ENCODE results near the gene RSF1.
A peak's percentile ranks its signal among the peaks of the same experiment; 100 is the strongest.

RSF1 gene

DNA sequence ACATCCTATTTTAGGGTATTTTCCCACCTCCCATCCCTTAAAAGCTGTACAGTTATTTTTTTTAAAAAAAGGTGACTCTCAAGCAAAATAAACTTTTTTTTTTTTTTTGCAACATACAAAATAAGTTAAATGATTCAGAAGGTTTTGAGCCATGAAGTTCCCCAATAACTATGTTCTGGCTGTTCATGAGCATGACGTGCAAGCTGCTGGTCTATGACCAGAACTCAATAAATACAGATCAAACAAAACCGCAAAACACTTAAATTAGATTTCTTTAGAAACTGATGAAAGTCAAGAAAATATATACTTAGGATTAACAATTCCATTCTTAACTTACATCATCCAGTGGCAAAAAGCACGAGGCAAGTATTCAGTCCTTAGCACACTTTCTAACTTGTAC lies 158.9 kb downstream of the RSF1 start:
- Histone ChIP-seq H4K12ac (ENCODE audit: low read depth, low read length) (no peak overlapping the region), H3K14ac (ENCODE audit: low read length) (no peak overlapping the region), H3K79me2 (ENCODE audit: control insufficient read depth, insufficient read depth, low read length, poor library complexity) (no peaks in the 10 kb centered on the region), H2BK120ac (ENCODE audit: insufficient read depth, low read length, poor library complexity) (no peak overlapping the region), H3K9ac (ENCODE audit: low read length) (no peak overlapping the region), H2BK12ac (ENCODE audit: low read length) (no peak overlapping the region), H2BK5ac (ENCODE audit: low read depth, low read length, poor library complexity) (no peak overlapping the region), H3K23ac (ENCODE audit: low read length) (no peak overlapping the region), H3K4me1 (ENCODE audit: control insufficient read depth in 1 of 2, insufficient read depth in 2 of 2, low read length in 2 of 2) (no peaks in the 10 kb centered on the region), H4K91ac (ENCODE audit: low read depth, low read length) (no peak overlapping the region), H3K4me3 (ENCODE audit: low read depth, low read length) (no peak overlapping the region), H4K8ac (ENCODE audit: low read depth, low read length) (no peak overlapping the region), H3K4me2 (ENCODE audit: low read length) (no peak overlapping the region), H3K18ac (ENCODE audit: low read length) (no peak overlapping the region), H3K79me1 (ENCODE audit: low read length) (no peaks in the 10 kb centered on the region), H2AK5ac (ENCODE audit: low read length) (no peak overlapping the region), H2AFZ (ENCODE audit: insufficient read depth, low read length, poor library complexity) (no peak overlapping the region), H3K27ac (ENCODE audit: low read depth, low read length) (no peak overlapping the region), H3K36me3 (ENCODE audit: control insufficient read depth in 1 of 2, insufficient read depth in 2 of 2, low read length in 2 of 2) (peaks cover 0 to 2% of the 10 kb centered on the region in 2 experiments), H3K4ac (ENCODE audit: low read depth, low read length) (no peak overlapping the region), H3K9me3 (ENCODE audit: insufficient read depth, low read depth, low read length) (no peaks in the 10 kb centered on the region), H3K27me3 (ENCODE audit: insufficient read depth, low read length) (no peaks in the 10 kb centered on the region)
- no CpG with 5 or more reads among the region's 3 CpGs for WGBS (ENCODE audit: extremely low coverage, insufficient coverage, insufficient read length)
- no peak for DNase-seq

DNA sequence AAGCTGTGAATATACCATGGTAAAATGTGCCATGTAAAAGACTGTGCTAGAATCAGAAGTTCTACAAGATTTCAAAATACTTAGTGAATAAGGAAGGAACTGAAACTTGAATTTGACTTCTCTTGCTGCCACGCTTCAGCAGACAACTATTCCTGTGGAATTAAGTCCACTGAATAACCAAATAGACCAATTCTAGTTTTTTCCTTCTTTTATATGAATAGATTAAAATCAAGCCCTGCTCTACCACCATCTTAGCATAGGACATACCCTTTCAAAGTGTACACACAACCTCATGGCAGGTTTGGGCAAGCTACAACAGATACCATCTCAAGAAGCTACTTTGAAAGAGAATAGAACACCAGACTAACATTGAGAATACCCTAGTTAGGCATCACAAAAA lies 159.6 kb downstream of the RSF1 start:
- H3K79me2 ChIP-seq (ENCODE audit: control insufficient read depth, insufficient read depth, low read length, poor library complexity), result no peaks in the 10 kb centered on the region

DNA sequence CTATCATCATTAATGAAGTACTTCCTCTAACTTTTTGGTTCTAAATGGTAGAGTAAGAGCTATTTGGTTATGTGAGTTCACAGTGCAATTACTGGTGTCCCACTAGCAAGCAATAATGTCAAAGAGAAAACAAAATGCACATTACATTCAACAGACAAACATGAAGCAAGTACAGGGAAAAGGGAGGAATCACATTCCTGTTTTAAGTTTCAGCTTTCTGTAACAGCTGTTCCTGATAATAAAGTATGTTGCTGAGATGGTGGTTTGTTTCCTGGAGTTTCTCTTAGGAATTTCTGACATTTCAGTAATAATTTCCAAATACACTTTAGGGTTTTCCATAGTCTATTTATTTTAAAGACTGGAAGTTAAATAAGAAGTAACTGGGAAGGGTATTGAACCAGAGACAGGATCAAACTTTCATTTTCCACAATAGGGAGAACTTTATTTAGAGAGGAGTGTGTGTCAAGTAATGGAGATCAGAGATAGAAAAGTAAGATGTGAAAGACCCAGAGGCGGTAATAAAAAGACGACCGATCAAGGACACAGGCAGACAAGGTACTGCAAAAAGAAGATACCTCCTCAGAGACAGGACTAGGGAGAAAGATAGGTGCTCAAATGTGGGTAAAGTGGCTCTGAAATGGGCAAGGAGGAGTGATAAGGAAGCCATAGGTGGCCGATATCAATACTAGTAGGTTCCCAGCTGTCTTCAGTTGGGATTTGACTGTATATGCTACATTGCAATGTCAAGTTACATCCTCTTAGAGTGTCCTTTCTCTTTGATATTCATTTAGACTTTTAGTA lies 162.1 kb downstream of the RSF1 start:
- Histone ChIP-seq H3K23ac (ENCODE audit: low read length) (no peak overlapping the region), H3K4me3 (ENCODE audit: low read depth, low read length) (no peak overlapping the region), H3K4me2 (ENCODE audit: low read length) (no peak overlapping the region), H4K91ac (ENCODE audit: low read depth, low read length) (no peak overlapping the region), H3K9me3 (ENCODE audit: insufficient read depth, low read depth, low read length) (no peaks in the 10 kb centered on the region), H3K9ac (ENCODE audit: low read length) (no peak overlapping the region), H3K79me2 (ENCODE audit: control insufficient read depth, insufficient read depth, low read length, poor library complexity) (no peaks in the 10 kb centered on the region), H3K36me3 (ENCODE audit: control insufficient read depth in 1 of 2, insufficient read depth in 2 of 2, low read length in 2 of 2) (no peaks in the 10 kb centered on the region), H3K27ac (ENCODE audit: low read depth, low read length) (no peak overlapping the region), H4K12ac (ENCODE audit: low read depth, low read length) (no peak overlapping the region), H4K8ac (ENCODE audit: low read depth, low read length) (no peak overlapping the region), H2AK5ac (ENCODE audit: low read length) (no peak overlapping the region), H3K79me1 (ENCODE audit: low read length) (no peaks in the 10 kb centered on the region), H3K18ac (ENCODE audit: low read length) (no peak overlapping the region), H2BK120ac (ENCODE audit: insufficient read depth, low read length, poor library complexity) (no peak overlapping the region), H2BK12ac (ENCODE audit: low read length) (no peak overlapping the region), H3K4me1 (ENCODE audit: control insufficient read depth in 1 of 2, insufficient read depth in 2 of 2, low read length in 2 of 2) (no peaks in the 10 kb centered on the region), H2BK5ac (ENCODE audit: low read depth, low read length, poor library complexity) (no peak overlapping the region), H3K27me3 (ENCODE audit: insufficient read depth, low read length) (no peaks in the 10 kb centered on the region), H3K4ac (ENCODE audit: low read depth, low read length) (no peak overlapping the region), H2AFZ (ENCODE audit: insufficient read depth, low read length, poor library complexity) (no peak overlapping the region), H3K14ac (ENCODE audit: low read length) (no peak overlapping the region)
- no CpG with 5 or more reads among the region's 4 CpGs for WGBS (ENCODE audit: extremely low coverage, insufficient coverage, insufficient read length)
- DNase-seq, result peak in 1 of 2 donors; percentile 61

More for the DNA sequence above, 159.6 kb downstream of the RSF1 start:
- DNase-seq, result no peak
- Histone ChIP-seq H2BK120ac (ENCODE audit: insufficient read depth, low read length, poor library complexity) (no peak overlapping the region), H3K4me2 (ENCODE audit: low read length) (no peak overlapping the region), H2BK12ac (ENCODE audit: low read length) (no peak overlapping the region), H3K4me3 (ENCODE audit: low read depth, low read length) (no peak overlapping the region), H3K14ac (ENCODE audit: low read length) (no peak overlapping the region), H3K23ac (ENCODE audit: low read length) (no peak overlapping the region), H4K12ac (ENCODE audit: low read depth, low read length) (no peak overlapping the region), H3K27me3 (ENCODE audit: insufficient read depth, low read length) (no peaks in the 10 kb centered on the region), H3K4ac (ENCODE audit: low read depth, low read length) (no peak overlapping the region), H3K4me1 (ENCODE audit: control insufficient read depth in 1 of 2, insufficient read depth in 2 of 2, low read length in 2 of 2) (no peaks in the 10 kb centered on the region), H3K79me1 (ENCODE audit: low read length) (no peaks in the 10 kb centered on the region), H2BK5ac (ENCODE audit: low read depth, low read length, poor library complexity) (no peak overlapping the region), H3K36me3 (ENCODE audit: control insufficient read depth in 1 of 2, insufficient read depth in 2 of 2, low read length in 2 of 2) (peaks cover 0 to 2% of the 10 kb centered on the region in 2 experiments), H2AFZ (ENCODE audit: insufficient read depth, low read length, poor library complexity) (no peak overlapping the region), H3K18ac (ENCODE audit: low read length) (no peak overlapping the region), H3K27ac (ENCODE audit: low read depth, low read length) (no peak overlapping the region), H3K9ac (ENCODE audit: low read length) (no peak overlapping the region), H4K91ac (ENCODE audit: low read depth, low read length) (no peak overlapping the region), H2AK5ac (ENCODE audit: low read length) (no peak overlapping the region), H3K9me3 (ENCODE audit: insufficient read depth, low read depth, low read length) (no peaks in the 10 kb centered on the region), H4K8ac (ENCODE audit: low read depth, low read length) (no peak overlapping the region)
- no CpG with 5 or more reads among the region's 1 CpG for WGBS (ENCODE audit: extremely low coverage, insufficient coverage, insufficient read length)

DNA sequence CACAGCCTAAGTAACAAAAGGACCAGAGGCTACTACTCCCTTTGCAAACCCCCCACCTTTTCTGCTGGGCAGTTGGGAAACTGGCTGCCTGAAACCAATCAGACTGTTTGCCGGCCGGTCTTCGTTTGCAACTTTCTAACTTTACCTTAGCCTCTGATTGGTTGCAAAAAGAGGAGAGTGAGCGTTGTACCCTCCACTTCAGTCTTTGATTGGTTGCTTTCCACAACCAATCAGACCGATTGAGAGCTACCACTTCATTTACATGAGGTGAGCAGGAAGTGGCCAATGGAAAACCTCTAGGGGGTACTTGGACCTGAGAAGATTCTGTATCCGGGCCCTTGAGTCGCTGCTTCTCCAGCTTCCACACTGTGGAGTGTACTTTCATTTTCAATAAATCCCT lies 164.2 kb downstream of the RSF1 start:
- no peak overlapping the region for H2BK5ac ChIP-seq (ENCODE audit: low read depth, low read length, poor library complexity)
- no CpG with 5 or more reads among the region's 7 CpGs for WGBS (ENCODE audit: extremely low coverage, insufficient coverage, insufficient read length)
- no peak overlapping the region for H3K23ac ChIP-seq (ENCODE audit: low read length)
- no peaks in the 10 kb centered on the region for H3K79me2 ChIP-seq (ENCODE audit: control insufficient read depth, insufficient read depth, low read length, poor library complexity)
- no peaks in the 10 kb centered on the region for H3K79me1 ChIP-seq (ENCODE audit: low read length)
- H4K12ac ChIP-seq (ENCODE audit: low read depth, low read length), result no peak overlapping the region
- no peak overlapping the region for H3K14ac ChIP-seq (ENCODE audit: low read length)
- no peak overlapping the region for H4K8ac ChIP-seq (ENCODE audit: low read depth, low read length)
- no peak overlapping the region for H3K9ac ChIP-seq (ENCODE audit: low read length)
- no peak overlapping the region for H3K18ac ChIP-seq (ENCODE audit: low read length)
- no peak overlapping the region for H2AFZ ChIP-seq (ENCODE audit: insufficient read depth, low read length, poor library complexity)
- H3K27ac ChIP-seq (ENCODE audit: low read depth, low read length), result no peak overlapping the region
- H2BK12ac ChIP-seq (ENCODE audit: low read length), result no peak overlapping the region
- H3K27me3 ChIP-seq (ENCODE audit: insufficient read depth, low read length), result no peaks in the 10 kb centered on the region
- no peak overlapping the region for H2BK120ac ChIP-seq (ENCODE audit: insufficient read depth, low read length, poor library complexity)
- no peak overlapping the region for H4K91ac ChIP-seq (ENCODE audit: low read depth, low read length)
- no peak overlapping the region for H3K4ac ChIP-seq (ENCODE audit: low read depth, low read length)
- no peaks in the 10 kb centered on the region for H3K4me1 ChIP-seq (ENCODE audit: control insufficient read depth in 1 of 2, insufficient read depth in 2 of 2, low read length in 2 of 2)
- no peaks in the 10 kb centered on the region for H3K9me3 ChIP-seq (ENCODE audit: insufficient read depth, low read depth, low read length)
- no peak overlapping the region for H2AK5ac ChIP-seq (ENCODE audit: low read length)
- no peak overlapping the region for H3K4me2 ChIP-seq (ENCODE audit: low read length)
- no peak overlapping the region for H3K4me3 ChIP-seq (ENCODE audit: low read depth, low read length)
- DNase-seq, result no peak
- H3K36me3 ChIP-seq (ENCODE audit: control insufficient read depth in 1 of 2, insufficient read depth in 2 of 2, low read length in 2 of 2), result no peaks in the 10 kb centered on the region
